NCI-H1930 (cell line): Measurements from ENCODE around the gene IPO4.
"Not testable (repeated sequence)": the region's sequence is repeated elsewhere in the genome, so short reads cannot be mapped to it uniquely, and the experiment has no call there.

Experiments
- DNase-seq, 2 experiments: peaks; one replicate each; lab custom pipeline; 2025; lab: John Stamatoyannopoulos, UW

IPO4 gene

GRCh38 chr14:24188251-24189058 is at the start of gene IPO4:
Gene IPO4 (minus strand): TSS chr14:24188816. CDS start chr14:24188787, 29 bp downstream.
- peak; percentile 92 to 96 for DNase-seq

GRCh38 chr14:24238123-24238522 is 49.5 kb upstream of the IPO4 start:
- DNase-seq = no peak

- DNase-seq = no peak
Measured at GRCh38 chr14:24237463-24237955, 48.9 kb upstream of the IPO4 start.

- DNase-seq = no peak
Measured at GRCh38 chr14:24236689-24237462, 48.3 kb upstream of the IPO4 start.

- no peak for DNase-seq
Measured at GRCh38 chr14:24235804-24236688, 47.4 kb upstream of the IPO4 start.

- no peak for DNase-seq
Measured at GRCh38 chr14:24234095-24235005, 45.7 kb upstream of the IPO4 start.

GRCh38 chr14:24233538-24233866 is 44.9 kb upstream of the IPO4 start:
- DNase-seq = no peak

- no peak for DNase-seq
Measured at GRCh38 chr14:24232645-24233537, 44.3 kb upstream of the IPO4 start, which contains the start of gene GMPR2. Gene GMPR2 (plus strand): TSS chr14:24232929. CDS start chr14:24233254, 325 bp downstream.

- DNase-seq = peak; percentile 87 to 88
Measured at GRCh38 chr14:24232121-24232644, 43.6 kb upstream of the IPO4 start, which contains the start of gene NEDD8. Gene NEDD8 (minus strand): TSS chr14:24232367. CDS start chr14:24232267, 100 bp downstream.

- DNase-seq = no peak
Measured at GRCh38 chr14:24231263-24232120, 42.9 kb upstream of the IPO4 start.

- DNase-seq = no peak
Measured at GRCh38 chr14:24228902-24229301, 40.3 kb upstream of the IPO4 start.

GRCh38 chr14:24226473-24226872 is 37.9 kb upstream of the IPO4 start:
- DNase-seq = no peak

- DNase-seq = no peak
Measured at GRCh38 chr14:24224618-24225071, 36.0 kb upstream of the IPO4 start.

GRCh38 chr14:24222987-24223386 is 34.4 kb upstream of the IPO4 start:
- DNase-seq = not testable (repeated sequence)

GRCh38 chr14:24219521-24219920 is 30.9 kb upstream of the IPO4 start:
- no peak for DNase-seq

- no peak for DNase-seq
Measured at GRCh38 chr14:24219080-24219479, 30.5 kb upstream of the IPO4 start.

- not testable (repeated sequence) for DNase-seq
Measured at GRCh38 chr14:24216876-24217275, 28.3 kb upstream of the IPO4 start.

- DNase-seq = no peak
Measured at GRCh38 chr14:24216345-24216699, 27.7 kb upstream of the IPO4 start.
